NCI-H446 treated with DMSO at 0.1 percent for 48 hours (cell line): Measurements from ENCODE around the gene ADAMTS14.
"Not testable (repeated sequence)": the region's sequence is repeated elsewhere in the genome, so short reads cannot be mapped to it uniquely, and the experiment has no call there.

Experiments
- DNase-seq: peaks from one replicate; lab custom pipeline; 2025; lab: John Stamatoyannopoulos, UW

Gene ADAMTS14

GRCh38 chr10:70655316-70655715 is 17.0 kb upstream of the ADAMTS14 start:
- no peak for DNase-seq

- DNase-seq: no peak
Observed at GRCh38 chr10:70656489-70656888, 15.8 kb upstream of the ADAMTS14 start.

GRCh38 chr10:70657041-70657440 is 15.3 kb upstream of the ADAMTS14 start:
- DNase-seq: no peak

- no peak for DNase-seq
Observed at GRCh38 chr10:70658582-70659136, 13.6 kb upstream of the ADAMTS14 start.

- no peak for DNase-seq
Observed at GRCh38 chr10:70659306-70659705, 13.0 kb upstream of the ADAMTS14 start.

GRCh38 chr10:70660722-70661121 is 11.6 kb upstream of the ADAMTS14 start:
- DNase-seq: no peak

- DNase-seq: no peak
Observed at GRCh38 chr10:70661623-70662361, 10.5 kb upstream of the ADAMTS14 start.

- no peak for DNase-seq
Observed at GRCh38 chr10:70662362-70663220, 9.7 kb upstream of the ADAMTS14 start.

GRCh38 chr10:70663458-70664409 is 8.6 kb upstream of the ADAMTS14 start:
- not testable (repeated sequence) for DNase-seq

GRCh38 chr10:70664702-70665195 is 7.6 kb upstream of the ADAMTS14 start:
- DNase-seq: no peak

GRCh38 chr10:70666960-70667798 is 5.1 kb upstream of the ADAMTS14 start:
- DNase-seq: no peak

GRCh38 chr10:70667818-70668217 is 4.5 kb upstream of the ADAMTS14 start:
- DNase-seq: not testable (repeated sequence)

GRCh38 chr10:70668454-70668970 is 3.8 kb upstream of the ADAMTS14 start:
- DNase-seq: no peak

GRCh38 chr10:70669015-70669414 is 3.3 kb upstream of the ADAMTS14 start:
- no peak for DNase-seq

- no peak for DNase-seq
Observed at GRCh38 chr10:70669732-70670317, 2.5 kb upstream of the ADAMTS14 start.

- DNase-seq: no peak
Observed at GRCh38 chr10:70671619-70672164, 614 bp upstream of the ADAMTS14 start.

GRCh38 chr10:70673043-70673928 is 980 bp downstream of the ADAMTS14 start:
- no peak for DNase-seq

- DNase-seq: no peak
Observed at GRCh38 chr10:70673929-70674559, 1.7 kb downstream of the ADAMTS14 start.
